Measurements from ENCODE around the gene SH3BP4. TPM values are rescaled to one million over a fixed set of nuclear protein-coding genes. Genes with fewer than 3 reads are reported as not detected.

Gene SH3BP4
- polyA plus RNA-seq, 1 experiment: 224 TPM

DNA sequence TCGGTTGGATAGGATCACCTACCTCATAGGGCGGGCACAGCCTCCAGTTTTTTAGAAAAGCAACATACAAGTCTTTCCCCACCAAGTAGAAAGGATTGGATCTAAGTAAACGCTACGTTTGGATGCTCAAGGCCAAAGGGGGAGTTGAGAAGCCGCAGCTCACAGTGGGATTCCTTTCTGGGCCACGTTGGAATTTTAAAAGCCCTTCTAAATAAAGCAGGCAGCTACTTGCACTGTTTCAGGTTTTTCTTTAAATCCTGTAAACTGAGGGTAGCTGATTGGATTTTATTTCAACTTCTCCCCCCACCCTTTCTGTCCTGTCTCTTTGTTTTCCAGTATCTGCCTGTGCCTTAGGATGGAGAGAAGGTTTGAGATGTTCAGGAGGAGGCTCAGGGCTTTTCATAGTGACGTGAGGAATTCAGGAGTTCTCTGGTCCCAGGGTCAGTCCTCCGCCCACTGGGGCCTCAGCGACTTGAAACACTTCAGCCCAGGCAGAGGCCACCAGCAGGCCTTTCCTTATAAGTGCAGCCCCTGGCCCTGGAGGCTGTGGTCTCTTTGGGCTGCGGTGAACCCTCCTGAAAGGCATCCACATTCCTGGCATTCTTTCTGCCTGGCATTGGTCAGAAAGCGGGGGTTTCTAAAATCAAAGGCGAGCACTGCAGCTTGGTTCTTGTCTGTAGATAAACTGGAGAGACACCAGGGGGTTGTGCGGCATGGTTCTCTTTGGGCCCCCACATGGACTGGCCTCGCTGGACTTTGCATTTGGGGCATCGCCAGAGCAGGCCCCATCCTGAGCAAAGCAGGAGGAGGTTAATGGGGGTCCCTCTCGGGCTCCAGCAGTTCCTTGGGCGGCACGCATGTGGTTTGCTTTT lies 44.5 kb downstream of the SH3BP4 start:
- POLR2A ChIA-PET: interaction anchor here (1.0 to 1.1 kb wide), 2 partner anchors 13 to 15 kb away, joined by 3 to 5 read pairs; no protein-coding TSS in a partner anchor
- CTCF ChIA-PET: interaction anchor here (1.1 kb wide), 1 partner anchor 9 kb away, joined by 3 read pairs; no protein-coding TSS in a partner anchor
- peak; percentile 63 for DNase-seq (ENCODE audit: low read depth, low spot score)

GRCh38 chr2:234996941-234997270 lies 45.1 kb downstream of the SH3BP4 start:
- peaks cover 1% of the 10 kb centered on the region; the same call in 1 of the 2 replicates for H3K9me3 ChIP-seq (ENCODE audit: control insufficient read depth, insufficient read depth, low read length)
- no peak for DNase-seq (ENCODE audit: low read depth, low spot score)
- no peaks in the 10 kb centered on the region for H3K27me3 ChIP-seq (ENCODE audit: control insufficient read depth, insufficient read depth, low read length)
- H3K27ac ChIP-seq (ENCODE audit: low read depth, low read length): peak overlapping the region; percentile 80
- TF ChIP-seq CTCF (IDR thresholded peaks at IDR 0.05; ENCODE audit: low read depth, low read length): no peak
- CTCF ChIA-PET: no interaction called here
- no peak overlapping the region for H3K4me3 ChIP-seq (ENCODE audit: low read depth, low read length)
- POLR2A ChIA-PET: interaction anchor here (1.0 to 1.1 kb wide), 2 partner anchors 13 to 16 kb away, joined by 3 to 5 read pairs; no protein-coding TSS in a partner anchor

More for the DNA sequence above, 44.5 kb downstream of the SH3BP4 start:
- peak; percentile 35 for TF ChIP-seq CTCF (IDR thresholded peaks at IDR 0.05; ENCODE audit: low read depth, low read length)
- no peaks in the 10 kb centered on the region; the same call in 1 of the 2 replicates for H3K9me3 ChIP-seq (ENCODE audit: control insufficient read depth, insufficient read depth, low read length)
- no peak overlapping the region for H3K4me3 ChIP-seq (ENCODE audit: low read depth, low read length)
- H3K27ac ChIP-seq (ENCODE audit: low read depth, low read length): peak overlapping the region; percentile 80
- no peaks in the 10 kb centered on the region for H3K27me3 ChIP-seq (ENCODE audit: control insufficient read depth, insufficient read depth, low read length)

- DNase-seq (ENCODE audit: low read depth, low spot score): no peak
- POLR2A ChIA-PET: no interaction called here
- TF ChIP-seq CTCF (IDR thresholded peaks at IDR 0.05; ENCODE audit: low read depth, low read length): no peak
- CTCF ChIA-PET: no interaction called here
- H3K9me3 ChIP-seq (ENCODE audit: control insufficient read depth, insufficient read depth, low read length): peaks cover 2% of the 10 kb centered on the region; the same call in 1 of the 2 replicates
- peak overlapping the region; percentile 80 for H3K27ac ChIP-seq (ENCODE audit: low read depth, low read length)
- no peaks in the 10 kb centered on the region for H3K27me3 ChIP-seq (ENCODE audit: control insufficient read depth, insufficient read depth, low read length)
- H3K4me3 ChIP-seq (ENCODE audit: low read depth, low read length): no peak overlapping the region
Observed at GRCh38 chr2:234997389-234997788, 45.6 kb downstream of the SH3BP4 start.

DNA sequence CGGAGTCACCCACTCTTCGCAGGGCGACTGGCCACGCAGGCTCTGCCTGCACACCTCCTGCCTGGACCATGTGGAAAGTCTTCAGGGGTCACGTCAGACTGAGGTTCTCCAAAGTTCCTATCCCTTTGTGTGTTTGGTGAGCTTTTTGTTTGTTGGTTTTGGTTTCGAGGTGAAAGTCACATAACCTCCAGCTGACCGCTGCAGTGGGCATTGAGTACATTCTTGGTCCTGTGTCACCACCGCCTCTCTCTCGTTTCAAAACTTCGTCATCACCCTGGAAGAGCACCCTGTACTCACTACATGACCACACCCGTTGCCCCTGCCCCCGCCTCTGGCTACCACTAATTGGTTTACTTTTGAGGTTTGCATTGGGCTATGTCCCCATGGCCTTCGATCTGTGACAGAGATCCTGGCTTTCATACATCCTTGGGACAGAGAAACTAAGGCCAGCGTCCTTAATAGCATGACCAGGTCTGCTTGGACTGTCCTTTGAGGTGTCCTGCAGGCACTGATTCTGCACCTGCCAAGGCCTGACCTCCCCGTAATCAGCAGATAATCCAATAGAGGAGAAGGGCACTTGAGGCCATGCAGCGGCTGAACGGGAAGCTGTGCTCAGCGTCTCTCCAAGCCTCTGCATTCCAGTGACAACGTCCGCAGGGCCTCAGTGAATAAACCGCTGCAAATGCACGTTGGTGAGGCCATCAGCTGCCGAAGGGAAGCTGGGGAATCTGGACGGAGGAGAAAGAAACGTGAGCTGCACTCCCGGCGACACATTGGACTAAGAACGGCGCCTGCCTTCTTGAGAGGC lies 46.8 kb downstream of the SH3BP4 start:
- no peak overlapping the region for H3K27ac ChIP-seq (ENCODE audit: low read depth, low read length)
- ChIA-PET CTCF (no interaction called here), POLR2A (no interaction called here)
- TF ChIP-seq CTCF (IDR thresholded peaks at IDR 0.05; ENCODE audit: low read depth, low read length): no peak
- no peak for DNase-seq (ENCODE audit: low read depth, low spot score)
- H3K4me3 ChIP-seq (ENCODE audit: low read depth, low read length): no peak overlapping the region
- H3K27me3 ChIP-seq (ENCODE audit: control insufficient read depth, insufficient read depth, low read length): no peaks in the 10 kb centered on the region
- peaks cover 2% of the 10 kb centered on the region; the same call in 1 of the 2 replicates for H3K9me3 ChIP-seq (ENCODE audit: control insufficient read depth, insufficient read depth, low read length)
